OCI-LY1 (cell line): ENCODE results near the gene SPTB.

ENCODE experiments used
- CTCF ChIP-seq: fragments of 200-600 bp; sonication (generic), shearing (Covaris generic); IDR thresholded peaks from 2 replicates; pipeline ENCODE4 v1.5.1; 2017; ENCODE audit warnings: mild to moderate bottlenecking, antibody characterized with exemption, low read length, moderate library complexity, mixed read lengths
- EZH2 ChIP-seq: fragments of 200-600 bp; sonication (generic), shearing (Covaris generic); IDR thresholded peaks from 2 replicates; pipeline ENCODE4 v1.8.0; 2017; ENCODE audit warnings: borderline replicate concordance, mixed run types, mild to moderate bottlenecking, antibody characterized with exemption, low read length, moderate library complexity, mixed read lengths

GRCh38 chr14:64759555-64759938, 120.2 kb downstream of the SPTB start:
- TF ChIP-seq EZH2, result no peak
- no peak for TF ChIP-seq CTCF
